Esophagus muscularis mucosa (tissue), 4 donors: ENCODE measurements around the gene RIN1.

Experiments
- EP300 ChIP-seq: sonication (generic); formaldehyde crosslinking; IDR thresholded peaks from one replicate; pipeline ENCODE4 v1.6.1; 2017; ENCODE audit warnings: antibody characterized with exemption
- POLR2A ChIP-seq: fragments of 450-650 bp; IDR thresholded peaks from one replicate; pipeline ENCODE4 v1.6.1; 2017; ENCODE audit warnings: antibody characterized with exemption, moderate library complexity, mild to moderate bottlenecking, low read depth
- POLR2AphosphoS5 ChIP-seq, 2 donors: sonication (generic); formaldehyde crosslinking; IDR thresholded peaks; one replicate each; pipeline ENCODE4 v1.6.1; 2017; ENCODE audit warnings: antibody characterized with exemption in 2 of 2
- TF ChIP-seq, protein P1 (sequence below), 3 experiments: fragments of 200-600 bp in 2 of 3; fragments of 450-650 bp in 1 of 3; sonication (generic) in 2 of 3; IDR thresholded peaks; one replicate each; pipeline ENCODE4 v1.5.1; 2017 to 2019; ENCODE audit warnings: antibody characterized with exemption in 3 of 3, mild to moderate bottlenecking in 2 of 3, moderate library complexity in 1 of 3

- TF ChIP-seq POLR2A: no peak
- TF ChIP-seq, protein P1, sequence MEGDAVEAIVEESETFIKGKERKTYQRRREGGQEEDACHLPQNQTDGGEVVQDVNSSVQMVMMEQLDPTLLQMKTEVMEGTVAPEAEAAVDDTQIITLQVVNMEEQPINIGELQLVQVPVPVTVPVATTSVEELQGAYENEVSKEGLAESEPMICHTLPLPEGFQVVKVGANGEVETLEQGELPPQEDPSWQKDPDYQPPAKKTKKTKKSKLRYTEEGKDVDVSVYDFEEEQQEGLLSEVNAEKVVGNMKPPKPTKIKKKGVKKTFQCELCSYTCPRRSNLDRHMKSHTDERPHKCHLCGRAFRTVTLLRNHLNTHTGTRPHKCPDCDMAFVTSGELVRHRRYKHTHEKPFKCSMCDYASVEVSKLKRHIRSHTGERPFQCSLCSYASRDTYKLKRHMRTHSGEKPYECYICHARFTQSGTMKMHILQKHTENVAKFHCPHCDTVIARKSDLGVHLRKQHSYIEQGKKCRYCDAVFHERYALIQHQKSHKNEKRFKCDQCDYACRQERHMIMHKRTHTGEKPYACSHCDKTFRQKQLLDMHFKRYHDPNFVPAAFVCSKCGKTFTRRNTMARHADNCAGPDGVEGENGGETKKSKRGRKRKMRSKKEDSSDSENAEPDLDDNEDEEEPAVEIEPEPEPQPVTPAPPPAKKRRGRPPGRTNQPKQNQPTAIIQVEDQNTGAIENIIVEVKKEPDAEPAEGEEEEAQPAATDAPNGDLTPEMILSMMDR (IDR thresholded peaks at IDR 0.05): no peak
- no peak for TF ChIP-seq POLR2AphosphoS5 (IDR thresholded peaks at IDR 0.05)
- TF ChIP-seq EP300: no peak
These were observed 41.3 kb downstream of the RIN1 start for GRCh38 chr11:66294626-66295620.
